Hematopoietic multipotent progenitor cell treated with erythropoietin and hydrocortisone succinate and interleukin-3 and kit ligand, for 6 days (in vitro differentiated cells): Measurements from ENCODE around the gene ADGRB3.
"Not testable (repeated sequence)": the region's sequence is repeated elsewhere in the genome, so short reads cannot be mapped to it uniquely, and the experiment has no call there.

ENCODE experiments used
- DNase-seq: peaks from one replicate; pipeline ENCODE4 v3.0.0-alpha.2; 2015

Gene ADGRB3

GRCh38 chr6:69279805-69280204 lies 644.7 kb downstream of the ADGRB3 start:
- DNase-seq: no peak

GRCh38 chr6:69280858-69281257 lies 645.8 kb downstream of the ADGRB3 start:
- no peak for DNase-seq

GRCh38 chr6:69284176-69284730 lies 649.2 kb downstream of the ADGRB3 start:
- no peak for DNase-seq

- DNase-seq: no peak
Observed at GRCh38 chr6:69285054-69285453, 650.0 kb downstream of the ADGRB3 start.

DNA sequence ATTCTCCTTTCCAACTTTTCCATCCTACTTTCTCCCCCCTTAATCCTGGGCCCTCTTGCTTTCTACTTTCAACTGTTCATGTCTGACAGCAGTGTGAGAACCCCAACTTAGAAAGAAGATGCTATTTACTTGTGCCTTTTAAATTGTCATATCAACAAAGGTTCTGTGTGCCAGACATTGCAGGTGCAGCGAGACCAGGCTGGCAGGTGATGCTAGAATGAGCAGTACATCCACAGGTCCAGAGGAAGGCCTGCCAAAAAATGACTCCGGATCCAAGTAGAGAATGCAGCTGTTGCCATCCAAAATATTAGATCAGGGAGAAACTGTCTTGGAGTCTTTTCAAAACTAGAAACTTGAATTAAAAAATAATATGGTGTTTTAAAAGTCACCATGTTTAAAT lies 651.2 kb downstream of the ADGRB3 start:
- DNase-seq: no peak

DNA sequence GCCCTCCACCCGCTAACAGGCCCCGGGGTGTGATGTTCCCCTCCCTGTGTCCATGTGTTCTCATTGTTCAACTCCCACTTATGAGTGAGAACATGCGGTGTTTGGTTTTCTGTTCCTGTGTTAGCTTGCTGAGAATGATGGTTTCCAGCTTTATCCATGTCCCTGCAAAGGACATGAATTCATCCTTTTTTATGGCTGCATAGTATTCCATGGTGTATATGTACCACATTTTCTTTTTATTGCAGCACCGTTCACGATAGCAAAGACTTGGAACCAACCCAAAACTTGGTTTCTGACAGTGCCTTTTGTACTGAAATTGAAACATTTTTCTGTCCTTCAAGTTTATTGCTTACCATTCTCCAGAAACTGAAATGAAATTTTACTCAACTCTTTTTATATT lies 653.1 kb downstream of the ADGRB3 start:
- not testable (repeated sequence) for DNase-seq

DNA sequence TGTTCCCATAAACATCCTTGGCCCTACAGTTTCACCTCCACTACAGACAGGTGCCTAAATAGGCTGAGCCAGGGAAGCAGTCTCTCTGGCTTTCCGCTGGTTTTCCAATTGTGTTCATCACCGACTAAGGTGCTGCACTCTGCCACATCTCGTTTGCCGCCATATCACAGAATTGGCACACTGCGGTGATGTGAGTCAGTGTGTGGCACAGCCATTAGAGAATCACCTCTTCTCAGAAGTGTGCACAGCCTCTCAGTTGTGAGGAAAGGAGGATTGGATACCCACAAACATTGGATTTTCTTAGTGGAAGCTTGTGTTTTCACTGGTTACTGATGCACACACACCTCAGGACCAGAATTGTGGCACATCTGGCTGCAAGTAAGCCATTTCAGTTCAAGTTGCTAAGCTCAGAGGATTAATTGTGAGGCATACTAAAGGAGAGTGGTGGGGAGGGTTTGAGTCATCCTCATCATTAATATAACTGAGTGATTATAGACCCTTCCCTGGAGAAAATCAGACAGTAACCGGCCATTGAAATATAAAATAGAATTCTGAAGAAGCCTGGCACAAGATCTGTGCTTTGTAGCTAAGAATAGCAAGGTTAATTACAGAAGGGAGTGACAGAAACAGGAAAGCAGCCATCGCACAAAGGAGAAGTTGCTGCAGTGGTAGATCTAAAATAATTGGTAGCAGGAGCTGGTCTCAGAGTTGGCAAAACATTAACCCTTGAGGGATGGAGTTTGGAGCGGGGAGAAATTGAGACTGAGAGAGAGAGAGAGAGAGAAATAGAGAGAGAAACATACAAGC lies 654.8 kb downstream of the ADGRB3 start:
- no peak for DNase-seq

DNA sequence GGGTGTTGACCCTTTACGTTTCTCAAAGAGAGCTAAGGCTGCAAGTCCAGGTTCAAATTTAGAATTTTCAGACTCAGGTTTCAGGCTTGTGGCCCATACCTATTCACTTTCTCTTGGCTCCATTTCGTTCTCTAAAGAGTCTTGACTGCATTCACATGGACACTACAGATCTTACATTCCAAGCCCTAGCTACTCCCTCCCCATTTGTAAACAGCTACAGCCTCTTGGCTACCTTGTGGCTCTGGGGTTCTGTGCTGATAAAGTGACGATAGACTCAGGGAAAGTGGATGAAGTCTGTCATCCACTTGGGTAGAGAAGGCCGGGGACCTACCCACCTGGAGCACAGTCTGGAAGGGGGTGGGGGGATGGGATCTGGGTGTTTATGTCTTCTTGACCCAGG lies 658.4 kb downstream of the ADGRB3 start:
- no peak for DNase-seq

GRCh38 chr6:69294407-69294806 lies 659.3 kb downstream of the ADGRB3 start:
- DNase-seq: no peak

GRCh38 chr6:69294862-69295261 lies 659.8 kb downstream of the ADGRB3 start:
- DNase-seq: no peak

GRCh38 chr6:69303382-69303781 lies 668.3 kb downstream of the ADGRB3 start:
- DNase-seq: no peak

DNA sequence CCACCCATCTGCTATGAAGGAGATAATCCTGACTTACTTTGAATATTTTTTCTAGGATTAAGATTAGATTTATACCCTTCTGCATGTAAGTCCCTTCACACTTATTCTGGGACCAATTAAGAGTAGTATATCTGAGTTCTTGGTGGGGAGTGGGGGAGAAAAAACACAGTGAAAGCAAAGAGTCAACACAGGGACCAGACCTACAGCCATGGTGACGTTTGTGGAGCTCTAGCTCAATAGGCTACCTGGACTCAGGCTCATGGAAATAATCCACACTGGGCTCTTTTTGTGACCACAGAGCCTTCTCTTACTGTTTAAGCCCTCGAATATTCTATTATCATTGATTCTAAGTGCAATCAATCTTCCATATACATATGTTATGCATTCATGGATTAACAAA lies 670.4 kb downstream of the ADGRB3 start:
- DNase-seq: no peak

- DNase-seq: no peak
Observed at GRCh38 chr6:69308584-69308983, 673.5 kb downstream of the ADGRB3 start.

- no peak for DNase-seq
Observed at GRCh38 chr6:69311888-69312287, 676.8 kb downstream of the ADGRB3 start.

DNA sequence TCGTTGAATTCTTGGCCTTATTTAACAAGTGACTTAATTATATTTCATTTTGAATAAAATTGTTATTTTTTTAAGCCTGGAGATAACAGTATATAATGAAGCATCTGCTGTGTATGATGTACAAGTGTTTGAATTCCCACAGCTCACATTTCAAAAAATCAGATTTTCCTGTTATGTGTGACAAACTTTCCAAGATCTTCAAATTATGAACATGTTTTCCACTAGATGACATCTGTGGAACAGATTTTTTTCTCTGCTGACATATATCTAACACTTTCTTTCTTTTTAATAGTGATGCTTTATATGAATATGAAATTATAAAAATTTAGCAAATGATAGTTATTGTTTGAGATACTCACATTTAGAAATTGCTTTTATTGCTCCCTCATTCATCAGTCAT lies 678.9 kb downstream of the ADGRB3 start:
- DNase-seq: no peak

DNA sequence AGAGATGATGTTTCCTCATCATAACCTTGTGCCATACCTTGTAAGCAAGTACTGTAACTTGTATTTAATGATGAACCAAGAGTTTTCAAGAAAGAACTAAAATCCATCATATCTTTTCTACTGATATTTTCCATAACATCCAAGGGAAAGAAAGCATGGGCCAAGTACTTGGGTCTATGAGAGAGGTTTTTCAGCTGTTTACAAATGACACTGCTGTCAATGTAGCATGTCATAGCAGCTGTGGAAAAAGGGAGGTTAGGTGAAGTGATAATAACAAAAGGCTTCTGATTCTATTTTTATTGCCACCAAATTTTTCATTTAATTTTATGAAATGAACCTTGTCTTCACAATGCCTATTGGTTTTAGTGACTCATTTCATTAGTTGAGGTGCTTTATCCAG lies 679.4 kb downstream of the ADGRB3 start:
- DNase-seq: no peak

DNA sequence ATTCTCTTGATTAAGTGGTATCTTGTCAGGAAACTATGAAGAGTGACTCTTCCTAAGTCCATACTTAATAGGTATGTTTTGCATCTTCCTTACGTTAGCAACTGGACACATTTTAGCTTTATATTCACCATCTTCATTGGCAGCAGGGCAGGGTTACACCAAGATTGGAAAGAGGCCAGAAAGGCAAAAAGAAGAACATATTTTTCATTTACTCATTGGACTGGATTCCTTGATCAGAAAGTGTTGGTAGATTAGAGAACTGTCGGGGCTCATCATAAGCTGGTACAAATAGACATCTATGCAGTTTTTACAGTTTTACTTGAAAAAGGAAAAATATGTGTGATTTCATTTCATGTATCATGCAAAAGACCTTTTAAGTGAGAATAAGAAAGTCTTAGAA lies 696.8 kb downstream of the ADGRB3 start:
- no peak for DNase-seq

DNA sequence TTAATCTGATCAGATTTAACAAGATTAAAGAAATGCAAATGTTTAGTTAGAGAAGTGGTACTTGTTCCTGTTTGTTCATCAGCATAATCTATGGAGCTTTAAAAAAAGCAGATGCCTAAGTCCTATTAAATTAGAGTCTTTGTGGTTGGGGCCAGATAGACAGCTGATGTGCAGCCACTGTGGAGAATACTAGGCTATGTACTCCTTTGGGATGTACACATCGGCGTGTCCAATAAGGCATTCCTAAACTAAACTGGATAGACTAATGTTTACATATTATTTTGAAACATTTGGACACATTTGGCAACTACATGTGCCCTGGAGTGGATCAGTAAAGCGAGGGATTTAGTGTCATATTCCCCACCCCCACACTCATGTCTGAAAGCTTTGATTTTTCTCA lies 702.2 kb downstream of the ADGRB3 start:
- DNase-seq: no peak

GRCh38 chr6:69338431-69339162 lies 703.5 kb downstream of the ADGRB3 start:
- DNase-seq: no peak

- DNase-seq: no peak
Observed at GRCh38 chr6:69339163-69339550, 704.1 kb downstream of the ADGRB3 start.

DNA sequence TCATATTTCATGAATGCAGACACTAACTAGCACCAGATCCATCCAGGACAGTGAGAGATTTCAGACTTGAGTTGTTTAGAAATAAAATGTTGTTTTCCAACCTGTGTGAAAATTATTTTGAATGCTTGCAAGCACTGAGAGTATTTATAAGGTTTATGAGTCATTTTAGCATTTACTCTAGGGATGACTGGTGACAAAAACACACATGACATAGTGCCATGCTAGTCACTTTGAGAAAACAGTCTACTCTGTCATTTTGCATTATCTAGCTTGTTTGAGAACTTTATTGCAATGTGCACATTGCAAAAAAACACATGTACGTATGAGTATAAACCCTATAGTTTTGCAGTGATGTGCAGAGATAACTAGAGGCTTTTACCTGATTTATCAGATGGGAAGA lies 705.1 kb downstream of the ADGRB3 start:
- DNase-seq: no peak

DNA sequence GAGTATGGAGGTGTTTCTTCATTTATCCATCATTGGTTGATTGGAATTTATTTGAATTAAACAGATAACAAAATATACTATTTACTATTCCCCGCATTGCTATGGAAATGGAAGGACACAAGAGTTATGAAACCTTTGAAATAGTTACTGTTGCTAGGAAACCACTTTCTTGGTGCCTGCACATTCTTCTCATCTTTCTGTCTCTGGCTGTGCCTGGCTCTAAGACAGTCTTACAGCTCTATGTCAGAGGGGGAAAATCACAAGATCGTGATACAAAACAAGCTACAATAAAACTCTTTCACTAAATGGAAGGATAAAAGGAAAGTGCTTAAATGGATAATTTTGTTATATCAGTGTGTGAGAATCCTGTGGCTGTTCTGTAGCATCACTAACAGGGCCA lies 708.8 kb downstream of the ADGRB3 start:
- DNase-seq: no peak

DNA sequence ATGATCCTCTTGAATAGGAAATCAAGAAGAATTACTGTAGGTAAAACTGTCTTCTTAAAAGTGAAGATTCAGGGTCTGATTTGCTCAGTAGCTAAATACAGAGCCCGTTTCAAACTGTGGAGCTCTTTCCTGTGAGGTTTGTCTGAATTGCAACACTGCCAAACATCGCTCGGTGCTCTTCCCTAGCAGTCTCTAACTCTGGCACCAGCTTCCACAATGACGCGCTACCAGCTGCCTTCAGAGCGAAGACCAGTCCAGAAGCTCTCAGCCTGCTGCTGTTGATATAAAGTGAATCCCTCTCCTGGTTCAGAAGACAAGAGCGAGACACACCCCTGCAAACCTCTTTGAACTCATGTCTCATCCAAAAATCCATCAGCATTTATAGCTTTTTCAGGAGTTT lies 714.7 kb downstream of the ADGRB3 start:
- no peak for DNase-seq

- no peak for DNase-seq
Observed at GRCh38 chr6:69362209-69362608, 727.1 kb downstream of the ADGRB3 start.
